GM19328 (cell line): ENCODE measurements around the gene TCN2.
"Not testable (repeated sequence)": the region's sequence is repeated elsewhere in the genome, so short reads cannot be mapped to it uniquely, and the experiment has no call there.

Source experiments
- ATAC-seq: cut with Tn5 transposase; IDR thresholded peaks from one replicate; pipeline ENCODE4 v1.9.1; 2021; ENCODE audit warnings: mild to moderate bottlenecking, moderate library complexity; ENCODE audit not compliant: unreplicated experiment

Gene TCN2

DNA sequence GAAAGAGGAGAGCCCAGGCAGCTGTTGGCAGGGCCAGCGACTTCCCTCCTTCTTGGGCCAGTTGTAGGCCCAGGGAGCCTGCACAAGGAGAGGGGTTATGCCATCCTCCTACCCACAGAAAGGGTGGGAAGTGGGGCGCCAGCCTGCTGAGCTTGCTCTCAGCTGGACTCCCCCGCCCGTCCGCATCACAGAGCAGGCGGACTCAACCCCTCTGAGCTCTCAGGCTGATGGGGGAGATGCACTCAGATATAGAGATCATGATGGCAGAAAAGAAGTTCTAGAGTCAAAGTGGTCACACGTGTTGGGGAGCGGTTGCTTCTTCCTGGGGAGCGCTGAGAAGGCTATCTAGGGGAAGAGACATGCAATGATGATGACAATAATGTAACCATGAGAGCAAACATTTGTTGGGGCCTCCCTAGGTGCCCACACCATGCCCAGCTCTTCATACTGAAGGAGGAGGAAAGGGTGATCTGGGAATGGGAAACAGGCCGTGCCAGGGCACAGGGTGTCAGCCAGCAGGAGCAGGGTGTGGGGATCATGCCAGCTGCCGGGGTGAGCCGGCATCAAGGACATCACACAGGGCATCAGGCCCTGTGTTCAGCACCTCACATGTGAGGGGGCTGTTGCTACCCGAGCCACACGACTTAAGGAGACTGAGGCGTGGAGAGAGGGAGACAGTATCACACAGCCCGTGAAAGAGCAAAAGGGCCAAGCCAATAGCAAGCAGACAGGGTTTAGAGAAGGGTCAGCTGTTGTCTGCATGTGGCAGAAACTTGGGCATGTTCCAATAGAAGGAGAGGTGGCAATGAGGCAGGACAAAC lies 36.3 kb downstream of the TCN2 start:
- ATAC-seq = no peak

DNA sequence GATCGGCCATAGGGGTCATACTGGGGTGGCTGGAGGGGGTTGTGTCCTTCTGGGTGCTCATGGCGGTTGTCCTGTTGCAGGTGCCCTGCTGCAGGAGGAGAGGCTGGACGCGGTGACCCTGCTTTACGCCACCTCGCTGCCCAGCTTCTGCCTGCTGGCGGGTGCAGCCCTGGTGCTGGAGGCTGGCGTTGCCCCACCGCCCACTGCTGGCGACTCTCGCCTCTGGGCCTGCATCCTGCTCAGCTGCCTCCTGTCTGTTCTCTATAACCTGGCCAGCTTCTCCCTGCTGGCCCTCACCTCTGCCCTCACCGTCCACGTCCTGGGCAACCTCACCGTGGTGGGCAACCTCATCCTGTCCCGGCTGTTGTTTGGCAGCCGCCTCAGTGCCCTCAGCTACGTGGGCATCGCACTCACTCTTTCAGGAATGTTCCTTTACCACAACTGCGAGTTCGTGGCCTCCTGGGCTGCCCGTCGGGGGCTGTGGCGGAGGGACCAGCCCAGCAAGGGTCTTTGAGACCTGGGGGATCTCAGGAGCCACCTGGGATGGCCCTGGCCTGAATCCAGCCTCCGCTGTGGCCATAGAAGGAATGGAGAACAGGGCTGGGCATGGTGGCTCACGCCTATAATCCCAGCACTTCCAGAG lies 39.7 kb downstream of the TCN2 start:
- no peak for ATAC-seq

DNA sequence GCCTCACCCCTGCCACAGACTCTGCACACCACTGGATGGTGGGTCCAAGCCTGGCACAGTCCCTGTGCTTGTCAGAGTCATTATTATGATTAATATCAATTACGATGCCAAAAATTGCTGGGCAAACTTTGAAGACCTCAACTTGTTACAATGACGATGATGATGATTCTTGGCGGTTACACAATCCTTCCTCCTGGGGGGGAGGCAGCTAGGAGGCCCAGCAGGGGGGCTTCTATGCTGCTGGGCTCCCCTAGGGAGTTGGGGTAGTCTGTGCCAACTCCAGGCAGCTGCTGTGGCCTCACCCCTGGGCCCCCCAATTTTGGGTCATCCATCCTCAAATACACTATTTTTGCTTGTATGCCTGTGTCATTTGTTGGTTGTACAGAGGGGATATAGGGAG lies 40.6 kb downstream of the TCN2 start:
- ATAC-seq = no peak

DNA sequence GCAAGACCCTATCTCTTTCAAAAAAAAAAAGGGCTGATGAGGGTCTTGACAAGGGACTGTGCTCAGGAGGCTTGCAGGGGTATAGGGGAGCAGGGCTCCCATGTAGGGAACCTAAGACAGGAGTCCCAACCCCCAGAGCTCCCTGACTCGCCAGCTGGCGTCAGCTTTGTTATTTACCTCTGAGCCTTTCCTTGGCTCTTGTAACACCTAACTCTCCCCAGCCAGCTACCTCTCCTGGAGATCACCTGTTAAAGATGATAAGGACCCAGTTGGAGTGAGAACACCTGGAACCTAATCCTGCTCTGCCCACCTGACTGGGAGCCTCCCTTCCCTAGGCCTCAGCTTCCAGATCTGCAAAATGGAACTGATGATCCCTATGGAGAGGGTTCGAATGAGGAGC lies 41.9 kb downstream of the TCN2 start:
- no peak for ATAC-seq

DNA sequence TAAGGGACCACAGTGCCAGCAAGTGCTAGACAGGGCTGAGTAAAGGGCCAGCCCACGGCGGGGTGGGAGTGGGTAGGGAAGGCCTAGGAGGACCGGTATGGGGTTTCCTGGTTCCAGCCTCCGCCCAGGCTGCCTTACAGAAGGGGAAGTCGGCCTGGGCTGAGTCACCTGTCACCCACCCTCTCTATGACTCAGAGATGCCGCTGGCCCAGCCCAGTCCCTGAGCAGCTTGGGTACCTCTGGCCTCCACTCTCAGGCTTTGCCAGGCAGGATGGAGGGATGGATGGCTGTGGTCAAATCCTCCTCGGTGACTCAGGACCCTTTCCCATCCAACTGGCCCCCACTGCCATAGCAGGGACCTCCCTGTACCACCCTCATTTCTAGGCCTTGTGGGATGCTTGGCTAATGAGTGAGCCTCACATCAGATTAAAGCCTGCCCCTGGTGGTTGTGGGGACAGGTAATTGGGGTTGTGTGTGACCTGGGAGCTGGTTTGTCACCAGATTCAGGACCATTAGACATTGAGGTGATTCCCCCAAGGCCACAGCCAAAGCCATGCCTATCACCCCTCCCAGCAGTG lies 42.5 kb downstream of the TCN2 start:
- no peak for ATAC-seq

DNA sequence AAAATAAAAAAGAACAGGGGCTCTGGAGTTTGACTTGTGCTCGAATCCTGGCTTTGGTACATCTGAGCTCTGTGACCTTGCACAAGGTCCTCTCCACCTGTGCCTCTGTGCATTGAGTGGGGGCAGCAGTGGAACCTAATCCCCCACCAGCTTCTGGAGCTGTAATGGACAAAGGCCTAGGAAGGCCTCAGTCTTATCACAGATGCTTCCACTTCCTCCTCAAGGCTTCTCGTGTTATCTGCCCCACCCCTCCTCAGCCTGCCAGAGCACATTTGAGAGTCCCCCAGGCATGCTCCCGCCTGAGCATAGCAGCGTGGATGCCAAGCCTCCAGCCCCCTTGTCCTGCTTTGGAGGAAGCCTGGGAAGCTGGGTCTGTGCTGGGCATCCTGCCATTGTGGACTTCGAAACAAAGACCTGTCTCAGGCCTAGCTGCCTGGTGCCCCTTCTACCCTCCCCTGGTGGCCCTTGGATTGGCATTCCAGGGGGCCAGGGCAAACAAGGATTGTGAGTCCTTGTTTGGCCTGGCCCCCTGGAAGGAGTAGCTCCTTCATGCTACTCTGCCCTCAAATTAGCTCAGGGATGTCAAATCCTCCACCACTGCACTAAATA lies 43.6 kb downstream of the TCN2 start:
- ATAC-seq = no peak

DNA sequence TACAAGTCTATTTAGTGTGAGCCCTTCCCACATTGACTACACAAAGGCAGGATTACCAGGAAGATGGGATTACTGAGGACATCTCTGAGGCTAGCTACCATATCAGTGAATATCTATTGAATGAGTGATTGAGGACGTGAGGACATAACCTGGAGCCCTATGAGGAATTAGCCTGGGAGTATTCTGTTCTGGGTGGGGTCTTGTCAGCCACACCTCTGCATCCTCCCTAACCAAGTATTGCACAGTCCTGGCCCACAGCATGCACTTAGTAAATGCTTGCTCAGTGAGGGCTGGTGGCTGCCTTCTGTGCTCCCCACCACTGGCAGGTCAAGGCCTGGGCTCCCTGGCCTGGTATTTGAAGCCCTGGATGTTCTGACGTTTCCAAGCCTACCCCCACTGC lies 45.9 kb downstream of the TCN2 start:
- ATAC-seq = no peak

DNA sequence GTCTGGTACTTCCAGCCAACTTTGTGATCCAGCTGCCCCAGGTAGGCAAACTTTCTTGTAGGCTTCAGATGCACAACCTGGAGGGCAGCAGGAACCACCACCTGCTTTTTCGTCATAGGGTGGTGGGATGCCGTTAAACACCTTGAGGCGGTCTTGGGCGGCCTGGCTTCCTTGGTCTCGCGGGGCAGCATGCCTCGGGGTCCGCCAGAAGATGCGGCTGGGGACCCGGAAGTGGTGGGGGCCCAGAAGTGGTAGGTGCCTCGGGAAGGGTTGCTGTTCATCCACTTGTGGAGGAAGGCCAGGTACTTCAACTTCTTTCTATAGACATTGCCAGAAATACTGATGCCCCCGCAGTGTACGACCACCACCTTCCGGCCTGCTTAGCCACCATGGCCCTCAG lies 47.4 kb downstream of the TCN2 start:
- ATAC-seq = no peak

DNA sequence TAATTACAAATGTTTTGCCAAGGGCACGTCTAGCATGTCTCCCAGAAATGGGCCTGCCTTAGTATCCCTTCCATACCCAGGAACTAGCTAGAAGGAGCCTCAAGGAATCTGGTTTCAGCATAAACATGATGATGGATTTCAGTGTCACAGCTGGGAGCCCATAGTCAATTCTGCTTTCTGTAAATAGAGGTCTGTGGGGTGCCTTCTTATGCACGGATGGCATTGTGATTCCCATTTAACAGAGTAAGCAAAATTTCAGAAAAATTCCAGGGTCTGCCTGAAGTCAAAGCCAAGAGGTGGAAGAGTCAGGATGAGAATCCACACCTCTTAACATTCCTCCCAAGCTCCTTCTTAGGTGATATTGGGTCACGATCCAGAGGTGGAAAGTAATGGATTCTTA lies 48.6 kb downstream of the TCN2 start:
- no peak for ATAC-seq

DNA sequence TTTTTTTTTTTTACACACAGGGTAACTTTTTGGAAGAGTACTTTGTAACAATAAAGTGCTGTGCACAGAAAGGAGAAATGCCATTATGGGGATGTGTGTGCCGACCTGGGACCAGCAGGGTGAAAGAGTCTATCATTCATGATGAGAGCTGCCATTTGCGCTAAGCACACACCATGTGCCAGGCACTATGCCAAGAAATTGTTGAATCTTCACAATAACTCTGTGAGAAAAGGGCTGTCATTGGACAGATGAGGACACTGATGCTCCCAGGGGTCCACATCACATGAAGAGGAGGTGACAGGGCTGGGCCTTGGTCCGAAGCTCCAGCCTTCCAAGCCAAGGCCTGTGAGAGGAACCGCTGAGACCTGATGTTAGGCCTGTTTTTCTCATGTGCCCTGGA lies 55.1 kb downstream of the TCN2 start:
- no peak for ATAC-seq

DNA sequence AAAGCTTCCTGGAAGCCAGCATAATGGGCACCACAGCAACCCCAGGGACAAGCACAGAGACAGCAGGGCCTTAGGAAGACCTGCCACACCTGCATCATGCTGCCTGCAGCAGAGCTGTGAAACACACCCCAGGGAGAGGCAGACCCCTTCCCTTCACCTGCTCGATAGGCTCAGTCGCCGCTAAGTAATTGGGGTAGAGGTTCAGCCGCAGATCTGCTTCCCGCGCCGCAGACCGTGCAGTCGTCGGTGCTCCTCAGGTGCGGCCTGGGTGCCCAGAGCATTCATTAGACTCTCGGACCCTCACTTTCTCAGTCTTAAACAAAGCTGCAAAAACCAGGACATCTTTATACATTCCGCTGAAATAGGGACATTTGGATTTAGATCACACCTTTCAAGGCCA lies 57.8 kb downstream of the TCN2 start:
- ATAC-seq = no peak

DNA sequence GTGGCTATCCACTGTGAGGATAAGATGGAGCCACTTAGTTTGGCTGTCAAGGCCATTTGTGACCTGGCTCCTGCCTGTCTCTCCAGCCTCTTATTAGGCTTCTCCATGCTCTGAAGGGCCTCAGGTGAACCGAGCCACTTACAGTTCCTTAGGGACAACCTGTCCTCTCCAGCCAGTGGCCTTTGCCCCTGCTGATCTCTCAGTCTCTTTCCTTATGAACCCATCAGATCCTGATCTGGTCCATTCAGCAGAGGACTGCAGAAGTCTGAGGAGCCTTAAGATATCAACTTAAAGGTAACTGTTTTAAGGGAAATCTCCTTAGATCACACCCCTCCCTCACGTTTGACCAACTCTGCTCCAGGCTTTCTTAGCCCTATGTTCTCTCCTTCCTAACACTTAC lies 58.3 kb downstream of the TCN2 start:
- ATAC-seq = no peak

DNA sequence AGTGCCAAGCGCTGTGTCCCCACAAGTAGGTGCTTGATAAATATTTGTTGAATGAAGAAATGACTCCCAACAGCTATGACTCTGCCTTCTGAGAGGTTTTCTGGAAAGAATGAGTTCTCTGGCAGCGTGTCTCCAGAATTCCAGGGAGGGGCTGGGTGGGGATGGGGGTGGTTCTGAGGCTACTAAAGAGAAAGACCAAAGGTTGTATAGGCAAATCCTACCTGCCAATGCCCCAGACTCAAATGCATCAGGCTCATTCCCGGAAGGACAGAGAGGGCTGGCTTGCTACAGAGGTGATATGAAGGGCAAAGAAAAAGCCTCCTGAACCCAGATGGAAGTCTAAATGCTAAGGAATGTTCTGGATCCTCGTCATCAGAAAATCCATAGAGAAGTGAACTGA lies 58.8 kb downstream of the TCN2 start:
- ATAC-seq = no peak

DNA sequence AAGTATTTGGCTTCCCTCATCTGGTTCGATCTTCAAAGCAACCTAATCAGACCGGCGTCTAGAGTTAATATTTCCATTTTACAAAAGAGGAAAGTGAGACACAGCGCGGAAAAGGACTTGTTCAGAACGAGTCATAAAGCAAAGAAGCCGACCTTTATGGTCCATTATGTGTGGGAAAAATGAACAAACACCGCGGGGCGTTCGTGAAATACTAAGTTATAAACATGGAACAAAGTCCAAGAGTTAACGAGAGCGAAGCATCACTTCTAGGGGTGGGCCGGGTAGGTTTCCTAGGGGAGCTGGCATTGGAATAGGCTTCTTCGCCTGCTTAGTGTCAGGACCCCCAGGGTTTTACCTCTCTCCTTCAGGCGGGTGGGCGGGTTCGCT lies 60.1 kb downstream of the TCN2 start:
- no peak for ATAC-seq

DNA sequence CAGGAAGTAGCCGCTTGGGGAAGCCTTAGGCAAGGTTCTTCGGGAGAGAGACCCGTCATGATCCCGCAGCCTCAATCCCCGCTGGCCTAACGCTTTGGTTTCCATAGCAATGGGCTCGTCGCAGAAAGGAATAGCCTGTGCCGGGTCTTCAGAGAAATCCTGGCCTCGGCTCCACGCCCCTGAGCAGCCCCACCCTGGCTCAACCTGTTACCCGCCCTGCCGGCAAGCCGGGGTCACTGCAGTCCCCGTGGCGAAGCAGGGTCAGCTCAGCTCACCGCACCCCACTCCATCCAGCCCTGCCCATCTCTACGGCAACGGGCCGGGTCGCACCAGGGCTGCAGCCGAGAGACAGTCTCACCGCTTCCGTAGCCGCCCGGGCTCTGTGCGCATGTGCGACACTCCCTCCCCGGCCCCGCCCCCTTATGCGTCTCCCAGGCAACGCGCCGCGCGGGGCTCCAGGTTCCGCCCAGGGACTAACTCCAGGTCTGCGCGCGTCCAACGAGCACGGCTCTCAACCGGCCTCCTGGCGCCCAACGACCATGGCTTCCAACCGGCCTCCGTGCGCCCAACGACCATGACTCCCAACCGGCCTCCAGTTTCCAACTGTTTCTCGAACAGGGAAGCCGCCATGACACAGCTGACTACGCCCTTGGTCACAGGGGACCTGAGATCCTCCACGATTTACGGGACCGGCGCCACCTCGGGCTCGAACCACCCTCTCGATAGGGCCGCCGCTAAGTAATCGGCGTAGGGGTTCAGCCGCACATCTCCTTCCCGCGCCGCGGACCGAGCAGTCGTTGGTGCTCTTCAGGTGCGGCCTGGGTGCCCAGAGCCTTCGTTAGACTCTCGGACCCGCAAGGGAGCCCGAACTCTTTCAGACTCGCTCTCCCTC lies 60.8 kb downstream of the TCN2 start, which contains the start of gene DUSP18:
Gene DUSP18 (minus strand): TSS at position 382 of the 892 bp plus-strand sequence. CDS start 3,872 bp downstream, outside the sequence.
- peak; percentile 91 for ATAC-seq

DNA sequence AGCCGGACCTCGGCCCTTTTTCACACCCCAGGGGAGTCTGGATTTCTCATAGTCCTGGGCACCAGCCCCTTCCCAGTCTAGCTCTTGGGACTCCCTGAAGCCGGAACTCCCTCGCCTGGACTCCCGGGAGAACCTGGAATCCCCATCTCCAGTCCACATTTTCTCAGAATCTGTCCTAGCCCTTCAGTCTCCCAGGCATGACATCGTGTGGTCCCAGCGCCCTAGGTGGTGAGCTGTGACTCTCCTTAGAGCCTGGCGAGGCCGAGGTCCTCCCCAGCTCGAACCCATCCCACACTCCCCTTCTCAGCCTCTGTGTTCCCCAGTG lies 61.4 kb downstream of the TCN2 start:
- ATAC-seq = no peak

DNA sequence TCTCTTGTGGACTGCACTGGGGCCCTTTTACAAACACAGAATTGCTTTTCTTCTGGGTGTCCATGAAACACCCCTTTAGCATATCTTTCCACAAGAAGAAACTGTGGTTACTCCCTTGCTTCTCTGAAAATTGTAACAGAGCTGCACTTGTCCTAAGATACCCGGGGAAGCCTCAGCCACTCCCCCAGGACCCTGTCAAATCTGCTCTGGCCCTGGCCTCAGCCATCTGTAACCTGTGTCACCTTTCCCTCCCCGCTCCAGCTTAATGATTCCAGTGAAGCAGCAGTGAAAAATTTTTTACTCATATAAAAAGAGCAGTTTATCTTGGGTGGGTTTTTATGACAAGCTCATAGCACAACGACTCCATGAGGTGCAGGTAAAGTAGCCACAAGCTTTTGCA lies 64.1 kb downstream of the TCN2 start:
- ATAC-seq = no peak

DNA sequence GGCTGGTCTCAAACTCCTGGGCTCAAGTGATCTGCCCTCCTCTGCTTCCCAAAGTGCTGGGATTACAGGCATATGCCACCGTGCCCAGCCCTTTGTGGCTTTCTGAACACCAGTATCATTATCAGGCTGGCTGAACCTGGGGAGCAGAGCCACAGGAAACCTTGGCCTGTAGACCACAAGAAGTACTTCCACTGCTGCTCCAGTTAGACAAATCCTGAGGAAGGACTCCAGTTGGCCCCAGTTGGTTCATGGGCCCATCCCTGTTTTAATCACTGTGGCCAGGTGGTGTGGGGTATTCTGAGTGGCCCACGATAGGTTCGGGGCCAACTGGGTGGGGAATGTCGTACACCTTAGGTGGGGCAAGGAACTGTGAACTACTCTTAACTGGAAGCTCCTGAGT lies 66.2 kb downstream of the TCN2 start:
- ATAC-seq = no peak

DNA sequence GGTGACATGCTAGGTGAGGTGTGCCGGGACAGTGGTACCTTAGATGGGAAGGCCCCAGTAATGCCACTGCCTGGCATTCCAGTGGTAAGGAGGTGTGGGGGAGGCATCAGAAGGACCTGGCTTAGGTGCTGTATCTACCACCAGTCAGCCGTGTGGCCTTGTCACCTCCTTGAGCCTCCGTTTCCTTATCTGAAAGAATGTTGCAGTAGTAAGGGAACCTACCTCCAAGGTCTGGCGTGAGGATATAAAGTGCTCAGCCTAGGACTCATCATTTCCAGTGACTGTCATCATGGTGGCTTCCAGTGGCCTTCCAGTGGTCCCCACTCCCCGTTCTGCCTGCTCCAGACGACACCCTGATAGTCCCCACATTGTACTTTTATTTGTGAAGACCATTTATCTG lies 67.5 kb downstream of the TCN2 start:
- ATAC-seq = no peak

DNA sequence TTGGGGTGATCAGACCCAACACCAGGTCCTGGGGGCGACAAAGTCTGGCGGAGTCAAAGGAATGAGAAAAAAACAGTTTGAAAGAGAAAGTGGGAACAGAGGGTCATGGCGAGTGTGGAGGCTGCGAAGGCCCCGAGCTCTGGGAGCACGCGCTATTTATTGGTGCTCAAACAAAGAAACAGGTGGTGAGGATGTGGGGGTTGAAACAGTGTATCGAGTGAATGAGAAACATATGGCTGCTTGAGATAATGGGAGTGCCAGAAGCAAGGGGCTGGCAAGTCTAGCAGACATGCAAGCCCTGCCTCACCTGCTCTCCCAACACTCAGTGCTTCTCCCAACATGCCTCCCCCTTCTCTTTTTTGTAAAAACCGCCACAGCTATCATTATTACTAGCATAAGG lies 68.5 kb downstream of the TCN2 start:
- no peak for ATAC-seq

DNA sequence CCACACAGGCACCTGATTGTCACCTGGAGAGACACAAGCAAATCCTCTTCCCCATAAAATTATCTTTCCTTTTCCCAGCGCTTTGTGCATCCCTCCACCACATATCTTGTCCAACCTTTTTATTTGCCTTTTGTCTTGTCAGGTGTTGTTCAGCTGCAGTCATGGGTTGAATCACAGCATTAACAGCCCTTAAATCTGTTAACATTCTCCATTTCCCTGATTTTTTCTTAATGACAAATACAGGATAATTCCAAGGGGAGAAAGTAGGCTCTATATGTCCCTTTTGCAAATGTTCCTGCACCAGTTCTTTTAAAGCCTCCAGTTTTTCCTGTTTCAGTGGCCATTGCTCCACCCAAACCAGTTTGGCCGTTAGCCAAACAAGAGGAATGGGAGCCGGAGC lies 69.6 kb downstream of the TCN2 start:
- not testable (repeated sequence) for ATAC-seq
